ENCODE results near the gene PDGFB. TPM values are rescaled to one million over a fixed set of nuclear protein-coding genes. Genes with fewer than 3 reads are reported as not detected.
A peak's percentile ranks its signal among the peaks of the same experiment; 100 is the strongest.

PDGFB gene
- total and polyA plus RNA-seq, 8 donors: 16.0 to 28.2 (median 23.3) TPM

- H3K4me1 ChIP-seq: peaks cover 35 to 67% of the 10 kb centered on the region in 2 donors
- H3K27me3 ChIP-seq: no peaks in the 10 kb centered on the region
- no peak for DNase-seq
- H3K4me3 ChIP-seq: no peak overlapping the region
- intact Hi-C loops (cut with DNase I): loop anchor here (5.0 to 10.0 kb wide), 2 partner anchors 138 to 141 kb away; partner anchors contain the start of gene RPL3 (in 1 of the 2)
- H3K36me3 ChIP-seq: no peaks in the 10 kb centered on the region
- H3K9me3 ChIP-seq: no peaks in the 10 kb centered on the region
- no peak for TF ChIP-seq CTCF (IDR thresholded peaks at IDR 0.05)
- H3K27ac ChIP-seq: peak overlapping the region; percentile 73 to 87
- no peak for ATAC-seq
Observed at GRCh38 chr22:39173787-39174497, 70.8 kb downstream of the PDGFB start.

Other genes with a start within 250 kb of the PDGFB start
- gene APOBEC3C, start 230.7 kb downstream of the PDGFB start, total RNA-seq: 10 to 100 TPM; 25.7 to 36.1 TPM
- 10 to 100 TPM; 22.3 to 27.8 (median 25.9) TPM for gene APOBEC3C, start 230.7 kb downstream of the PDGFB start, polyA plus RNA-seq (ENCODE audit: insufficient read length in 6 of 6)
- 1 to 10 TPM; 3.7 to 5.5 TPM for gene APOBEC3D, start 223.9 kb downstream of the PDGFB start, total RNA-seq
- gene APOBEC3D, start 223.9 kb downstream of the PDGFB start, polyA plus RNA-seq (ENCODE audit: insufficient read length in 6 of 6): 1 to 10 TPM; 2.7 to 4.4 (median 3.9) TPM
- gene APOBEC3F, start 204.1 kb downstream of the PDGFB start, total RNA-seq: 10 to 100 TPM; 11.2 to 12.4 TPM
- 10 to 100 TPM; 11.0 to 14.3 (median 11.9) TPM for gene APOBEC3F, start 204.1 kb downstream of the PDGFB start, polyA plus RNA-seq (ENCODE audit: insufficient read length in 6 of 6)
- gene APOBEC3G, start 167.7 kb downstream of the PDGFB start, total RNA-seq: 10 to 100 TPM in 1 of 2 donors, 1 to 10 TPM in 1; 8.2 to 15.7 TPM
- 10 to 100 TPM; 14.2 to 19.1 (median 16.3) TPM for gene APOBEC3G, start 167.7 kb downstream of the PDGFB start, polyA plus RNA-seq (ENCODE audit: insufficient read length in 6 of 6)
- 1 to 10 TPM in 1 of 2 donors, under 1 TPM in 1; 0.94 to 1.3 TPM for gene APOBEC3H, start 147.7 kb downstream of the PDGFB start, total RNA-seq
- gene APOBEC3H, start 147.7 kb downstream of the PDGFB start, polyA plus RNA-seq (ENCODE audit: insufficient read length in 6 of 6): under 1 TPM in 2 of 6 donors, not detected in 4; 0.23 to 0.27 TPM
- 10 to 100 TPM; 17.1 to 17.7 TPM for gene CBX7, start 92.3 kb downstream of the PDGFB start, total RNA-seq
- gene CBX7, start 92.3 kb downstream of the PDGFB start, polyA plus RNA-seq (ENCODE audit: insufficient read length in 6 of 6): 1 to 10 TPM; 7.4 to 9.3 (median 8.2) TPM
- 1,000 to 10,000 TPM; 1,506 to 1,575 TPM for gene RPL3, start 74.6 kb upstream of the PDGFB start, total RNA-seq
- 1,000 to 10,000 TPM; 3,313 to 3,842 (median 3,675) TPM for gene RPL3, start 74.6 kb upstream of the PDGFB start, polyA plus RNA-seq (ENCODE audit: insufficient read length in 6 of 6)
- 1 to 10 TPM; 5.5 to 7.2 TPM for gene SYNGR1, start 105.0 kb upstream of the PDGFB start, total RNA-seq
- 10 to 100 TPM; 23.7 to 32.0 (median 27.5) TPM for gene SYNGR1, start 105.0 kb upstream of the PDGFB start, polyA plus RNA-seq (ENCODE audit: insufficient read length in 6 of 6)
- gene TAB1, start 154.8 kb upstream of the PDGFB start, total RNA-seq: 10 to 100 TPM; 20.5 to 21.5 TPM
- 10 to 100 TPM; 30.2 to 35.5 (median 32.1) TPM for gene TAB1, start 154.8 kb upstream of the PDGFB start, polyA plus RNA-seq (ENCODE audit: insufficient read length in 6 of 6)
- gene MGAT3, start 212.0 kb upstream of the PDGFB start, total RNA-seq: 1 to 10 TPM; 6.7 to 8.8 TPM
- 10 to 100 TPM in 5 of 6 donors, 1 to 10 TPM in 1; 8.8 to 21.2 (median 16.7) TPM for gene MGAT3, start 212.0 kb upstream of the PDGFB start, polyA plus RNA-seq (ENCODE audit: insufficient read length in 6 of 6)